Left hindlimb (tissue), 1 donor: ENCODE results near the gene TWIST2.

Source experiments
- DNase-seq: peaks from one replicate; pipeline ENCODE4 v3.0.0-alpha.2; 2018

Gene TWIST2

DNA sequence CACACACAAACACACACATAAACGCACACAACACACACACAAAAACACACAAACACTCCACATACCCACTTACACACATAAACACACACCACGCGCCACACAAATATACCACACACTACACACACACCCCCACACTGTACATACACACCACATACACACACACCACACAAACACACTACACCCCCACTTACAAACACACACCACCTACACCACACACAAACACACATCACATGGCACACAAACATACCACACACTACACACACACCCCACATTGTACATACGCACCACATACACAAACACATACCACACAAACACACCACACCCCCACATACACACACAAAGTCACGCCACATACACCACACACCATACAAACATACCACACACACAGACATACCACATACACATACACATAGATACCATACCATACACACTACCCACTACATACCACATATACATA is 59.9 kb downstream of the TWIST2 start:
- no peak for DNase-seq

DNA sequence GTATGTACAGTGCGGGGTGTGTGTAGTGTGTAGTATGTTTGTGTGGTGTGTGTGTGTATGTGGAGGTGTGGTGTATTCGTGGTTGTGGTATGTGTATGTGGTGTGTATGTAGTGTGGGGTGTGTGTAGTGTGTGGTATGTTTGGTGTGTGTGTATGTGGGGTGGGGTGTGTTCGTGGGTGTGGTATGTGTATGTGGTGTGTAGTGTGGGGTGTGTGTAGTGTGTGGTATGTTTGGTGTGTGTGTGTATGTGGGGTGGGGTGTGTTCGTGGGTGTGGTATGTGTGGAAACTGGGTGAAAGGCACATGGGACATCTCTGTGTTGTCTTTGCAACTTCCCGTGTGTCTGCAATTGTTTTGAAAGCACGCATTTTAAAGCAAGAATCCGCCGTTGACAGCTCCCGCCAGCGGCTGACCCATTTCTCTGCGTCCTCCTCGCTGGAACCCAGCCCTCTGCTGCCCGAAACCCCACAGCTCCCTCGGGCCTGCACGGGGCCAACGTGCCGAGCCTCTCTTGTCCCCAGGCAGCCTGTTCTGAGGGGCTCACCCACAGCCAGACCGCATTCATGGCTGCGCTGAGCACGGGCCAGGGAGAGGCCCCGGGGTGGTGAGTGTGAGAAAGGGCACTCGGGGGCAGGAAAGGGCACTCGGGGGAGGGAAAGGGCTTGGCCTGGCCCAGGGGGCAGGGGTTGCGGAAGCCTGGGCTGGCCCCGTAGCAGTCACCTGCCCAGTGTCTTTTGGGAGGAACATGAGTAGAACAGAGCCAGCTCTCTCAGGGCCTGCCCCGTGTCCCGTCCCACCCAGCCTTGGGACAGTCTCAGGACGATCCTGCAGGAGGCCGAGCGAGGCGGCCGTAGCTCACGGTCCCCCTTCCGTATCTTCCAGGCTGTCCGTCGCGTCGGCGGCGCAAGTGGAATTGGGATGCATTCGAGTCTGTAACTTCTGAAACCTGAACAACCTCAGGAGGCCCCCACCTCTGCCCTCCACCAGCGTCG is 61.4 kb downstream of the TWIST2 start:
- peak; percentile 34 for DNase-seq

- peak; percentile 23 for DNase-seq
Observed at GRCh38 chr2:238910751-238911351, 63.0 kb downstream of the TWIST2 start.

- DNase-seq, result peak; percentile 19
Observed at GRCh38 chr2:238911376-238912227, 63.7 kb downstream of the TWIST2 start.

DNA sequence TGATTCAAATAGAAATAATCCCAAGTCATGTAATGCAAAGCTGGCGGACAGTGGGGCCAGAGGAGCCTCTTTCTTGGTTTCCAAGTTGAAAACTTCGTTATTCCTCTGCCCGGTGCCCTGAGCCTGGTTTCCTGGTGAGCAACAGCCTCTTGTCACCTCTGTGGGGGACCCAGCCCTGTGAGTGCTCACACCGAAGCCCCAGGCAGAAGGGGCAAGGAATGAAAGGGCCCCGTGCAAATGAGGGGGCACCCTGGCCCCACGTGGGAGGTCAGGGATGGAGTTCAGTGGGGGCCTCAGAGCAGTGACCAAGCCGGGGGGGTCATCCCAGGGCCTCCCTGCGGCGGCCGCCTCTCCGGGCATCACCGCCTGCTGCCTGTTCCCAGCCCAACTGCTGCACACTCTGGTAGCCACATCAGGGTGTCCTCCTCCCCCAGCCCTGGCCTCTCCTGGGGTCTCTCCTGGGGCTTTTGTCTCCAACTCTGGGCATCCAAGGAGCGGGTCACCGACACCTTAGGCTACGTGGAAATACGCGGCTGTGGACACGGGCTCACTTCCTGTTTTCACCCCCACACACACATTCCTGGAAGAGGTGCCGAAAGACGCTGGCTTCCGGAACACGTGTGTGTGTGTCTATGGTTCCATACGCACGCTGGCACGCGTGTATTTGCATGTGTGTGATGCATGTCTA is 64.5 kb downstream of the TWIST2 start:
- DNase-seq, result peak; percentile 9

DNA sequence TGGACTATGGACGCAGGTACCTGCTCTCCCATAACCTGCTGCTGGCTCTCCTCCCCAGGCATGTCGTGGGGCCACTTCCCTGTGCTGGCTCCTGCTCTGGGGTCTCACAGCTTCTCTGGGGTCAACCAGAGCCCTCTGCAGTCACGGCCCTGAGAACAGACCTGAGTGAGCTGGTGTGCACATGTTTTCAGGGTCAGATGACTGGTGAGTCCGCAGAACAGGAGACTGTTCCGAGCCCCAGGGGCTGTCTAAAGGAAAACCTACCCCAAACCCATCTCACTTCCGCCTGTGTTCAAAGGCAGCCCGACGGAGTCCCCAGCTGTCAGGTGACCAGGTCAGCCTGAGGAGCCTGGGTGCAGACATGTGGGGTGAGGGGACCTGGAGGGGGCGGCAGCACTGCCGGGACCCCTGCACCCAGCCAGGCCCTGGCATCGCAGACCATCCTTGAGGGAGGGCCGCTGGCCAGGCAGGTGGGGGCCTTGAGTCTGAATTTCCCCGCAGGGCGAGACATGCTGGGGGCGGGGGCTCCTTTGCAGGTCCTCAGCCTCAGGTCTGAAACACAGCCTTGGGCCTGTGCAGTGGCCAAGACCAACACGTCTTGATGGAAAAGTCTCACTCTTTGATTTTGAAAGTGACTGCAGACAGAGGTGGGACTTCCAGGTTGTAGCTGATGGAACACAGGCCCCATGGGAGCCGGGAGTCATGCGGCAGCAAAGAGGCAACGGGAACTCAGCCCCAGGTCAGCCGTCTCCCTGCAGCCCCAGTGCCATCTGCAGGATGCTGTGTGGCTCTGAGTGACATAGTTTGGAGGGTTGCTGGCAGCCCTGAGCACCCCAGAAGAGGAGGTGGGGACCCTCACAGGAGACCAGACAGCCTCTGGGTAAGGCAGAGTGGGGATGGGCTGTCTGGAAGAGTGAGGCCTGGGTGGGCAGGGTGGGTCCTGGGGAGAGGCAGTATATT is 65.3 kb downstream of the TWIST2 start:
- DNase-seq, result peak; percentile 21

- DNase-seq, result peak; percentile 13
Observed at GRCh38 chr2:238913931-238914647, 66.2 kb downstream of the TWIST2 start.

DNA sequence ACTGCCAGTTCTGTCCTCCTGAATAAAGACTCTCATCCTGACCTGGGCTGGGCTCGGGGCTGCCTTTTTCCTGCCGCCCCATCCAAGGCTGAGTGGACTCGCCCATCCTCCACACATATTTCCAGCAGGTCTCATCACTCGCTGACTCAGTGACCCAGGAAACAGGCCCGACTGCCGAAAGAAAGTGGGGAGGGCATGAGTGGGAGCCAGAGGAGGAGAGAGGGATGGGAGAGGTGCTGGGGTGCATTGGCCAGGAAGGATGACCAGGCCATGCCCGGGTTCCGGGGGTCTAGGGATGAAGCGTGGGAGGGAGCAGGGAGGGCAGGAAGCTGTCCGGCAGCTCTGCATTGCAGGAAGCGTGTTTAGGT is 66.7 kb downstream of the TWIST2 start:
- DNase-seq, result peak; percentile 18

GRCh38 chr2:238915196-238915595 is 67.3 kb downstream of the TWIST2 start:
- peak; percentile 7 for DNase-seq

- peak; percentile 10 for DNase-seq
Observed at GRCh38 chr2:238915596-238915995, 67.7 kb downstream of the TWIST2 start.

DNA sequence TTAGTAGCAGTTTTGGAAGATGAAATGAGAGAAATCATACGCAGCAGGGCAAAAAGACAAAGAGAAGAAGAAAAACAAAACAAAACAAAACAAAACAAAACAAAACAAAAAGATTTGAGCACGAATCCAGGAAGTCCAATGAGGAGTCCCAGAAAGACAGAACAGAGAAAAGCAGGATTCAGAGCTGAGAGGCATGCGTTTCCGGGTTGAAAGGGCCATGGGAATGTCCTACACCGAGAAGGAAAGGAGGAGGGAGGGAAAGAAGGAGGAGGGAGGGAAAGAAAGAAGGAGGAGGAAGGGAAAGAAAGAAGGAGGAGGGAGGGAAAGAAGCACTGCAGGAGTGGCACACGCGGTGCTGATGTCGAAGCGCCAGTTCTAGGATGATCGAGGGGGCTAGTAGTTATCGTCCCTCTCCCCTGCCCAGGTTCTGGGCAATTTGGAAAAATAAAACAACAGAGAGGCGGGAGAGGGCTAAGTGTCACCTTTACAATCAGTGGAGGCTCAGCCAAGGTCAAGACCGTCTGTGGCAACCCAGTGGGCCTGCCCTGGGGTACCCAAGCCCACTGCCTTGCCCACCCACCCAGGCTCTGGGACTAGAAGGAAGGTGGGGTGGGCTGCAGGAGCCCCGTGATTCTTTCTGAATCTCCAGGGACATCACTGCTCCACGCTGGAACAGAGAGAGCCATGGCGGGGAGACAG is 68.4 kb downstream of the TWIST2 start:
- DNase-seq, result peak; percentile 8

- DNase-seq, result peak; percentile 34
Observed at GRCh38 chr2:238916875-238917590, 69.1 kb downstream of the TWIST2 start.

- DNase-seq, result peak; percentile 15
Observed at GRCh38 chr2:238919307-238919706, 71.4 kb downstream of the TWIST2 start.

DNA sequence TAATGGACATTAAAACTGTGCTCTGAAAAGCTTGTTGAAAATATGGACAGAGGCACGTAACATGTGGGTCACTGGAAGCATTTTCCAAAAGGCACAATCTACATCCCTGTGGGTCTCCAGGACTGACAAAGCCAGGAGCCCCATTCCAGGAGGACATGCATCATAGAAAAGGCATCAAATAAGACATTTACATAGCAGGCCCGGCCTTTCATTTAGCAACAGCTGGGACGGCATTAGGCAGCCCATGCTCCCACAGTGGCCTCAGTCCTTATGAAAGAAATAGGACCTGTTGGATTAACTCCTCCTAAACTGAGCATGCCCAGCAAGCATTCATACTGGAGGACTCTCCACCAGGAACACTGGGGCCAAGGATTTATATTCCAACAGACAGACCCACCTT is 72.2 kb downstream of the TWIST2 start:
- no peak for DNase-seq

- peak; percentile 29 for DNase-seq
Observed at GRCh38 chr2:238920601-238921001, 72.7 kb downstream of the TWIST2 start.

DNA sequence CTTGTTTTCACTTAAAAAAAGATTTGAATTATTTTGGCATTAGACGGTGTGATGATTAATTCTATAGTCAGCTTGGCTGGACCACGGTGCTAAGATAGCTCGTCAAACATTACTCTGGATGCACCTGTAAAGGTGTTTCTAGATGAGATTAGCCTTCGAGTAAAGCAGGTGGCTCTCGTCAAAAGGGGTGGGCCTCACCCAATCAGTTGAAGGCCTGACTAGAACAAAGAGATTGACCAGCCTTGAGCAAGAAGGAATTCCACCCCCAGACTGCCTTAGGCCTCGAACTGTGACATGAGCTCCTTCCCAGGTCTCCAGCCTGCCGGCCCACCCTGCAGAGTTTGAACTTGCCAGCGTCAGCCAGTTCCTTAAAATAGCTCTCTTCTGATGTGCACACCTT is 73.4 kb downstream of the TWIST2 start:
- DNase-seq, result peak; percentile 18

GRCh38 chr2:238921681-238922319 is 73.9 kb downstream of the TWIST2 start:
- DNase-seq, result peak; percentile 8

GRCh38 chr2:238922435-238922834 is 74.5 kb downstream of the TWIST2 start:
- peak; percentile 28 for DNase-seq

DNA sequence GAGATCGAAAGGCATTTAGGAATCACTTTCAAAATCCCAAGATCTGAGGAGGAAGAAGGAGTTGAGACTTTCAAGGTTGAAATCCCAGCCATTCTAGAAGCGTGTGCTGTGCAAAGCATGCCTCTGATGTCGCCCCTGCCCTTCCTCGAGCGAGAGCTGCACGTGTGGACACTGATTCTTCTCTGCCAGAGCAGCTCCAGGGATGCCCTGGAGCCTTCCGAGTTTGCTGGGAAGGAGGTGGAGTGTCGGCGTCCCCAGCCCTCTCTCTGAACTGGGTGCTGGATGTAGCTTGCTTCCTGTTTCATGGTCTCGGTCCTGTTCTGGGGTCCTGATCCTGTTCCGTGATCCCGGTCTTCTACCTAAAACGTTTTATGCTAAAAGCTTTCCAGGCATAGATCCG is 76.1 kb downstream of the TWIST2 start:
- peak; percentile 18 for DNase-seq
